ENCODE data around the gene NRAP. TPM values are rescaled to one million over a fixed set of nuclear protein-coding genes. Genes with fewer than 3 reads are reported as not detected.

NRAP gene
- total RNA-seq, 1 donor from 2014 or later: not detected

GRCh38 chr10:113617086-113617485 is 46.8 kb downstream of the NRAP start:
- Mint-ChIP-seq H3K27ac (no peak overlapping the region), H3K4me3 (ENCODE audit: low read depth) (no peak overlapping the region), H3K27me3 (peaks cover 55% of the 10 kb centered on the region), H3K4me1 (ENCODE audit: low read depth) (peaks cover 8% of the 10 kb centered on the region), H3K36me3 (ENCODE audit: insufficient read depth) (no peaks in the 10 kb centered on the region), H3K9me3 (ENCODE audit: low read depth) (no peaks in the 10 kb centered on the region)
- no peak for DNase-seq (ENCODE audit: low spot score, unreplicated experiment)
- TF ChIP-seq CTCF (IDR thresholded peaks at IDR 0.05; ENCODE audit: unreplicated experiment): no peak

- Mint-ChIP-seq H3K36me3 (ENCODE audit: insufficient read depth) (no peaks in the 10 kb centered on the region), H3K4me3 (ENCODE audit: low read depth) (no peak overlapping the region), H3K27me3 (peaks cover 58% of the 10 kb centered on the region), H3K4me1 (ENCODE audit: low read depth) (peaks cover 8% of the 10 kb centered on the region), H3K27ac (no peak overlapping the region), H3K9me3 (ENCODE audit: low read depth) (no peaks in the 10 kb centered on the region)
- TF ChIP-seq CTCF (IDR thresholded peaks at IDR 0.05; ENCODE audit: unreplicated experiment): peak; percentile 66
- no peak for DNase-seq (ENCODE audit: low spot score, unreplicated experiment)
Measured at GRCh38 chr10:113616244-113617074, 47.4 kb downstream of the NRAP start.

GRCh38 chr10:113613977-113614690 is 49.7 kb downstream of the NRAP start:
- H3K27me3 Mint-ChIP-seq: peaks cover 62% of the 10 kb centered on the region
- H3K27ac Mint-ChIP-seq: no peak overlapping the region
- peaks cover 16% of the 10 kb centered on the region for H3K4me1 Mint-ChIP-seq (ENCODE audit: low read depth)
- H3K4me3 Mint-ChIP-seq (ENCODE audit: low read depth): no peak overlapping the region
- TF ChIP-seq CTCF (IDR thresholded peaks at IDR 0.05; ENCODE audit: unreplicated experiment): no peak
- no peak for DNase-seq (ENCODE audit: low spot score, unreplicated experiment)
- no peaks in the 10 kb centered on the region for H3K36me3 Mint-ChIP-seq (ENCODE audit: insufficient read depth)
- no peaks in the 10 kb centered on the region for H3K9me3 Mint-ChIP-seq (ENCODE audit: low read depth)

- TF ChIP-seq CTCF (IDR thresholded peaks at IDR 0.05; ENCODE audit: unreplicated experiment): no peak
- no peak for DNase-seq (ENCODE audit: low spot score, unreplicated experiment)
- Mint-ChIP-seq H3K27me3 (peaks cover 63% of the 10 kb centered on the region), H3K4me3 (ENCODE audit: low read depth) (no peak overlapping the region), H3K27ac (no peak overlapping the region), H3K9me3 (ENCODE audit: low read depth) (no peaks in the 10 kb centered on the region), H3K4me1 (ENCODE audit: low read depth) (peaks cover 16% of the 10 kb centered on the region), H3K36me3 (ENCODE audit: insufficient read depth) (no peaks in the 10 kb centered on the region)
Measured at GRCh38 chr10:113613427-113613826, 50.4 kb downstream of the NRAP start.

- H3K36me3 Mint-ChIP-seq (ENCODE audit: insufficient read depth): no peaks in the 10 kb centered on the region
- no peak for DNase-seq (ENCODE audit: low spot score, unreplicated experiment)
Measured at GRCh38 chr10:113612154-113612553, 51.7 kb downstream of the NRAP start.

More at GRCh38 chr10:113612154-113612553, 51.7 kb downstream of the NRAP start:
- no peak overlapping the region for H3K27ac Mint-ChIP-seq
- H3K4me3 Mint-ChIP-seq (ENCODE audit: low read depth): no peak overlapping the region
- H3K27me3 Mint-ChIP-seq: peaks cover 64% of the 10 kb centered on the region
- H3K9me3 Mint-ChIP-seq (ENCODE audit: low read depth): no peaks in the 10 kb centered on the region
- peaks cover 16% of the 10 kb centered on the region for H3K4me1 Mint-ChIP-seq (ENCODE audit: low read depth)
- TF ChIP-seq CTCF (IDR thresholded peaks at IDR 0.05; ENCODE audit: unreplicated experiment): no peak

Data from progenitor cell of endocrine pancreas (in vitro differentiated cells).